Suprapubic skin (tissue), 4 donors: ENCODE data around the gene SULF2.

ENCODE experiments used
- CTCF ChIP-seq, 2 donors: fragments of 200-600 bp in 1 of 2; fragments of 450-650 bp in 1 of 2; sonication (generic) in 1 of 2; IDR thresholded peaks; one replicate each; pipeline ENCODE4 v1.5.1; 2016 to 2019; ENCODE audit warnings: antibody characterized with exemption in 2 of 2, mild to moderate bottlenecking in 1 of 2, moderate library complexity in 1 of 2
- EP300 ChIP-seq: sonication (generic); formaldehyde crosslinking; IDR thresholded peaks from one replicate; pipeline ENCODE4 v1.6.1; 2017; ENCODE audit warnings: antibody characterized with exemption
- POLR2A ChIP-seq, 2 donors: fragments of 450-650 bp; IDR thresholded peaks; one replicate each; pipeline ENCODE4 v1.6.1; 2017; ENCODE audit warnings: antibody characterized with exemption in 2 of 2, mild to moderate bottlenecking in 2 of 2, moderate library complexity in 2 of 2
- POLR2AphosphoS5 ChIP-seq, 3 donors: sonication (generic); formaldehyde crosslinking; IDR thresholded peaks; one replicate each; pipeline ENCODE4 v1.6.1; 2017; ENCODE audit warnings: antibody characterized with exemption in 3 of 3

GRCh38 chr20:47726632-47727031, 58.6 kb downstream of the SULF2 start:
- TF ChIP-seq CTCF (IDR thresholded peaks at IDR 0.05): no peak
- TF ChIP-seq POLR2AphosphoS5 (IDR thresholded peaks at IDR 0.05): no peak
- TF ChIP-seq POLR2A (IDR thresholded peaks at IDR 0.05): no peak
- no peak for TF ChIP-seq EP300
